Neural progenitor cell (in vitro differentiated cells): ENCODE measurements around the gene LGALS9C. TPM values are rescaled to one million over a fixed set of nuclear protein-coding genes. Genes with fewer than 3 reads are reported as not detected.
"Not testable (repeated sequence)": the region's sequence is repeated elsewhere in the genome, so short reads cannot be mapped to it uniquely, and the experiment has no call there.

Source experiments
- DNase-seq: peaks from one replicate; pipeline ENCODE4 v3.0.0-alpha.2; 2016; ENCODE audit warnings: low spot score
- H2AFZ ChIP-seq: fragments of 200-600 bp; sonication (generic); replicated peaks from 2 replicates; pipeline ENCODE4 v1.6.1; 2016; ENCODE audit warnings: antibody characterized with exemption
- H3F3A ChIP-seq: fragments of 200-600 bp; sonication (generic); 2 replicates; pipeline ENCODE4 v1.6.1; 2016; ENCODE audit warnings: antibody characterized with exemption, low read depth
- H3K27ac ChIP-seq: fragments of 200-600 bp; sonication (generic); 2 replicates; pipeline ENCODE4 v1.5.1; 2016; ENCODE audit warnings: mild to moderate bottlenecking
- H3K27me3 ChIP-seq: fragments of 200-600 bp; sonication (generic); 2 replicates; pipeline ENCODE4 v1.6.1; 2016; ENCODE audit warnings: mild to moderate bottlenecking, moderate library complexity
- H3K36me3 ChIP-seq: fragments of 200-600 bp; sonication (generic); 2 replicates; pipeline ENCODE4 v1.5.1; 2016
- H3K4me1 ChIP-seq: fragments of 200-600 bp; sonication (generic); 2 replicates; pipeline ENCODE4 v1.6.1; 2016; ENCODE audit warnings: mixed run types
- H3K4me2 ChIP-seq: fragments of 200-600 bp; sonication (generic); 2 replicates; pipeline ENCODE4 v1.6.1; 2016
- H3K4me3 ChIP-seq: fragments of 200-600 bp; sonication (generic); 2 replicates; pipeline ENCODE4 v1.5.1; 2016
- H3K79me2 ChIP-seq: fragments of 200-600 bp; sonication (generic); 2 replicates; pipeline ENCODE4 v1.6.1; 2016; ENCODE audit warnings: low read depth
- H3K9ac ChIP-seq: fragments of 200-600 bp; sonication (generic); 2 replicates; pipeline ENCODE4 v1.6.1; 2016
- H3K9me3 ChIP-seq: fragments of 200-600 bp; sonication (generic); 2 replicates; pipeline ENCODE4 v1.5.1; 2016; ENCODE audit warnings: low read depth
- H4K20me1 ChIP-seq: fragments of 200-600 bp; sonication (generic); 2 replicates; pipeline ENCODE4 v1.6.1; 2016; ENCODE audit warnings: low read depth
- H3K27ac Mint-ChIP-seq: 3 replicates; pipeline ENCODE4 v1.8.0; 2021; ENCODE audit warnings: mixed read lengths
- H3K27me3 Mint-ChIP-seq: 2 replicates; pipeline ENCODE4 v1.8.0; 2022; ENCODE audit warnings: low read depth, mild to moderate bottlenecking, inconsistent platforms, moderate library complexity, mixed read lengths; ENCODE audit not compliant: insufficient read depth
- H3K36me3 Mint-ChIP-seq: 3 replicates; pipeline ENCODE4 v1.8.0; 2021; ENCODE audit warnings: mixed read lengths
- H3K4me1 Mint-ChIP-seq: 3 replicates; pipeline ENCODE4 v1.8.0; 2021; ENCODE audit warnings: mixed read lengths
- H3K4me3 Mint-ChIP-seq: 3 replicates; pipeline ENCODE4 v1.8.0; 2021; ENCODE audit warnings: mild to moderate bottlenecking, moderate library complexity, mixed read lengths
- H3K9me3 Mint-ChIP-seq: 3 replicates; pipeline ENCODE4 v1.8.0; 2020; ENCODE audit warnings: mixed read lengths
- total RNA-seq: library from RNA; depleted of rRNA; stranded (reverse); fragments of >200 nt; gene quantifications from 2 replicates; pipeline ENCODE4 v1.2.3, GENCODE V29; 2015; ENCODE audit warnings: low replicate concordance

LGALS9C gene
- total RNA-seq, 1 donor from 2014 or later = not detected

- H3K4me2 ChIP-seq, H3K4me3 ChIP-seq, H3K4me1 Mint-ChIP-seq, H3F3A ChIP-seq, H3K4me1 ChIP-seq, H3K27me3 ChIP-seq, H3K27ac ChIP-seq, H3K9me3 ChIP-seq, H3K9ac ChIP-seq, DNase-seq, H3K27ac Mint-ChIP-seq, H3K36me3 Mint-ChIP-seq, H2AFZ ChIP-seq, H3K27me3 Mint-ChIP-seq, H3K9me3 Mint-ChIP-seq, H3K79me2 ChIP-seq, H4K20me1 ChIP-seq, H3K36me3 ChIP-seq, H3K4me3 Mint-ChIP-seq: not testable (repeated sequence)
Observed at GRCh38 chr17:18485936-18486464, 9.4 kb downstream of the LGALS9C start.

- not testable (repeated sequence) for H3K9me3 Mint-ChIP-seq, DNase-seq, H3K9ac ChIP-seq, H3F3A ChIP-seq, H3K27ac ChIP-seq, H3K4me1 Mint-ChIP-seq, H3K27ac Mint-ChIP-seq, H3K27me3 Mint-ChIP-seq, H3K4me2 ChIP-seq, H3K4me1 ChIP-seq, H3K36me3 ChIP-seq, H3K36me3 Mint-ChIP-seq, H3K4me3 Mint-ChIP-seq, H3K4me3 ChIP-seq, H3K27me3 ChIP-seq, H2AFZ ChIP-seq, H4K20me1 ChIP-seq, H3K79me2 ChIP-seq, H3K9me3 ChIP-seq
Observed at GRCh38 chr17:18487633-18488032, 11.0 kb downstream of the LGALS9C start.

- not testable (repeated sequence) for H3K9me3 ChIP-seq, H4K20me1 ChIP-seq, H3K36me3 Mint-ChIP-seq, H3K36me3 ChIP-seq, H3K4me3 ChIP-seq, H3K4me2 ChIP-seq, H3F3A ChIP-seq, H3K4me1 Mint-ChIP-seq, H2AFZ ChIP-seq, H3K27ac Mint-ChIP-seq, H3K4me3 Mint-ChIP-seq, H3K27ac ChIP-seq, H3K27me3 ChIP-seq, DNase-seq, H3K79me2 ChIP-seq, H3K4me1 ChIP-seq, H3K9me3 Mint-ChIP-seq, H3K27me3 Mint-ChIP-seq, H3K9ac ChIP-seq
Observed at GRCh38 chr17:18488622-18489021, 12.0 kb downstream of the LGALS9C start.

- H3K27me3 Mint-ChIP-seq, H3K4me1 Mint-ChIP-seq, H3K27ac ChIP-seq, H2AFZ ChIP-seq, DNase-seq, H3K4me3 ChIP-seq, H3K9ac ChIP-seq, H3K27me3 ChIP-seq, H3K9me3 ChIP-seq, H4K20me1 ChIP-seq, H3K4me3 Mint-ChIP-seq, H3F3A ChIP-seq, H3K79me2 ChIP-seq, H3K27ac Mint-ChIP-seq, H3K4me1 ChIP-seq, H3K9me3 Mint-ChIP-seq, H3K4me2 ChIP-seq, H3K36me3 Mint-ChIP-seq, H3K36me3 ChIP-seq: not testable (repeated sequence)
Observed at GRCh38 chr17:18490016-18490415, 13.4 kb downstream of the LGALS9C start.

- H3K4me3 ChIP-seq, H3K4me1 ChIP-seq, H4K20me1 ChIP-seq, H3K27ac ChIP-seq, H3K9me3 Mint-ChIP-seq, DNase-seq, H3K9me3 ChIP-seq, H3K4me3 Mint-ChIP-seq, H3K27me3 ChIP-seq, H3K27me3 Mint-ChIP-seq, H3K4me2 ChIP-seq, H3K4me1 Mint-ChIP-seq, H3K36me3 ChIP-seq, H3K27ac Mint-ChIP-seq, H3F3A ChIP-seq, H3K79me2 ChIP-seq, H3K9ac ChIP-seq, H3K36me3 Mint-ChIP-seq, H2AFZ ChIP-seq: not testable (repeated sequence)
Observed at GRCh38 chr17:18492712-18493480, 16.3 kb downstream of the LGALS9C start.

DNA sequence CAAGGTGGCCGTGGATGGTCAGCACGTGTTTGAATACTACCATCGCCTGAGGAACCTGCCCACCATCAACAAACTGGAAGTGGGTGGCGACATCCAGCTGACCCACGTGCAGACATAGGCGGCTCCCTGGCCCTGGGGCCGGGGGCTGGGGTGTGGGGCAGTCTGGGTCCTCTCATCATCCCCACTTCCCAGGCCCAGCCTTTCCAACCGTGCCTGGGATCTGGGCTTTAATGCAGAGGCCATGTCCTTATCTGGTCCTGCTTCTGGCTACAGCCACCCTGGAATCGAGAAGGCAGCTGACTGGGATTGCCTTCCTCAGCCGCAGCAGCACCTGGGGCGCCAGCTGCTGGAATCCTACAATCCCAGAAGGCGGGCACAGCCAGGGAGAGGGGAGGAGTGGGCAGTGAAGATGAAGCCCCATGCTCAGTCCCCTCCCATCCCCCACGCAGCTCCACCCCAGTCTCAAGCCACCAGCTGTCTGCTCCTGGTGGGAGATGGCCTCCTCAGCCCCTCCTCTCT is 17.7 kb downstream of the LGALS9C start:
- H3K9me3 Mint-ChIP-seq, H3F3A ChIP-seq, H3K36me3 Mint-ChIP-seq, H3K4me3 ChIP-seq, H3K27me3 Mint-ChIP-seq, H3K9ac ChIP-seq, H3K27ac Mint-ChIP-seq, H4K20me1 ChIP-seq, H3K27ac ChIP-seq, H3K4me3 Mint-ChIP-seq, H3K4me1 ChIP-seq, H3K27me3 ChIP-seq, H2AFZ ChIP-seq, DNase-seq, H3K4me2 ChIP-seq, H3K36me3 ChIP-seq, H3K9me3 ChIP-seq, H3K79me2 ChIP-seq, H3K4me1 Mint-ChIP-seq: not testable (repeated sequence)
